ENCODE measurements around the gene JARID2. TPM values are rescaled to one million over a fixed set of nuclear protein-coding genes. Genes with fewer than 3 reads are reported as not detected.
"Not testable (repeated sequence)": the region's sequence is repeated elsewhere in the genome, so short reads cannot be mapped to it uniquely, and the experiment has no call there.

Gene JARID2
- total RNA-seq, 1 donor from 2014 or later, result 7.5 TPM

DNA sequence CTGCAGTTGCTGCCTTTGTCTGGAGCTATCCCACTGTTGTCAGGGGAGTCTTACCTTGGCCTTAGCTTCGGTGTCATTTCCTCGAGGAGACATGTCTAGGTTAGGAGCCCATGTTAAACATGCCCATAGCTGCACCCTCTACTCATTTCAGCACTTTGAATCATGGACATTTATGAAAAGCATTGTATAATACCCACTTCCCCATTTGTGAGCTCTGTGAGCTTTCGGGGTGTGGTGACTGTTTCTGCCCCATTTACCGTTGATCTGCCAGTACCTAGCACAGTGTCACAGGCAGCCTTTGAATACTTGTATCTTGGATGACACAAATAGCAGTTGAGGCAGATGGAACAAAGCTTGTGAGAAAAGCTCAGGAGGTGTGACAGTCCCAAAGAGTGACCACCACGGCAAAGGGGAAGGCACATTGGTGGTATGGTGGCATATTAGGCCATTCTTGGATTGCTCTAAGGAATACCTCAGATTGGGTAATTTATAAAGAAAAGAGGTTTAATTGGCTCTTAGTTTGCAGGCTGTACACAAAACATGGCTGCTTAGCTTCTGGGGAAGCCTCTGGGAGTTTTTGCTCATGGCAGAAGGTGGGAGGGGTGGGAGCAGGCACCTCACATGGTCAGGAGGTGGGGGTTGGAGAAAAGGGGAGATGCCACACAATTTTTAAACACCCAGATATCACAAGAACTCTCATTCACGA, 42.0 kb downstream of the JARID2 start:
- DNase-seq (ENCODE audit: low read depth, low spot score), result no peak

DNA sequence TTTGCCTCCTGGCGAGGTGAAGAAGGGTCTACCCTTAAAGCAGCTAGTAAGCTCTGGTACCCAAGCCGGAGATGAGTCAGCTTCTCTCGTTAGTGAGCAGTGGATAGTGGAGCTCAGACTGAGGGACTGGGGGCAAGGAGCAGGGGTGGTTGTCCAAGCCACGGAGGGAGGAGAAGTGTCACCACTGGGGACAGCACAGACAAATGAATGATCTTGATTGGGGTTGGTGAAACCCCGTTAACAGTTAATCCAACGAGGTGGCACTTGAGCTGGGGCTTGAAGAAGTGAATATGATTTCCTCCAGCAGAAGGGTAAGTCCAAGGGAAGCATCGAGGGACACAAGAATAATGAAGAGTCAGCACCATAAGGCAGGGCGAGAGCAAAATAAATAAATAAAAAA, 43.0 kb downstream of the JARID2 start:
- no peak for DNase-seq (ENCODE audit: low read depth, low spot score)

DNA sequence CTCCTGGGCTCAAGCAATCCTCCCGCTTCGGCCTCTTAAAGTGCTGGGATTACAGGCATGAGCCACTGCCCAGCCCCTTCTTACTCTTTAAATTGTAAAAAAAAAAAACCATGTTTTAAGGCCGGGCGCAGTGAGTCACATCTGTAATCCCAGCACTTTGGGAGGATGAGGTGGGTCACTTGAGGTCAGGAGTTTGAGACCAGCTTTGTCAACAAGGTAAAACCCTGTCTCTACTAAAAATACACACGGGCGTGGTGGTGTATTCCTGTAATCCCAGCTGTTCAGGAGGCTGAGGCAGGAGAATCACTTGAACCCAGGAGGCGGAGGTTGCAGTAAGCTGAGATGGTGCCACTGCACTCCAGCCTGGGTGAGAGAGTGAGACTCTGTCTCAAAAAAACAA, 43.6 kb downstream of the JARID2 start:
- DNase-seq (ENCODE audit: low read depth, low spot score), result not testable (repeated sequence)

DNA sequence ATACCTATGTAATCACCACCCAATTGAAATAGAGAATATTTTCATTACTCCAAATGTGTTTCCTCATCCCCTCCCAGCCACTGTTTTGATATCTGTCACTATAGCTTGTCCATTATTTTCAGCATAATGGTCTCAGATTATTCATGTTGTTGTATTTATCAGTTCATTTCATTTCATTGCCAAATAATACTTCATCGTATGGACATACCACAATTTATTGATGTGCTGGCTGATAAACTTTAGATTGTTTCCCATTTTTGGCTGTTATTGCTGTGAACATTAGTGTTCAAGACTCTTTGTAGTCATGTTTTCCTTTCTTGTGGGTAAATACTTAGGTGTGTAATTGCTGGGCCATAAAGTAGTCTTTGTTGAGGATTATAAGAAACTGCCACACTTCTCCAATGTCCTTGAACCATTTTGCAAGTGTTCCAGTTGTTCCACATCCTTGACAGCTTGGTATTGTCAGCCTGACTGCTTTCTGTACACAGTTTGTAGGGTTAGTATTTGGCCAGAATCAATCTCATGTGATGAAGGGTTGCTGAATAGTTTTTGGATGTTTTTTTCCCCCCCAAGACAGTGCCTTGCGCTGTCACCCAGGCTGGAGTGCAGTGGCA, 44.3 kb downstream of the JARID2 start:
- DNase-seq (ENCODE audit: low read depth, low spot score), result no peak

DNA sequence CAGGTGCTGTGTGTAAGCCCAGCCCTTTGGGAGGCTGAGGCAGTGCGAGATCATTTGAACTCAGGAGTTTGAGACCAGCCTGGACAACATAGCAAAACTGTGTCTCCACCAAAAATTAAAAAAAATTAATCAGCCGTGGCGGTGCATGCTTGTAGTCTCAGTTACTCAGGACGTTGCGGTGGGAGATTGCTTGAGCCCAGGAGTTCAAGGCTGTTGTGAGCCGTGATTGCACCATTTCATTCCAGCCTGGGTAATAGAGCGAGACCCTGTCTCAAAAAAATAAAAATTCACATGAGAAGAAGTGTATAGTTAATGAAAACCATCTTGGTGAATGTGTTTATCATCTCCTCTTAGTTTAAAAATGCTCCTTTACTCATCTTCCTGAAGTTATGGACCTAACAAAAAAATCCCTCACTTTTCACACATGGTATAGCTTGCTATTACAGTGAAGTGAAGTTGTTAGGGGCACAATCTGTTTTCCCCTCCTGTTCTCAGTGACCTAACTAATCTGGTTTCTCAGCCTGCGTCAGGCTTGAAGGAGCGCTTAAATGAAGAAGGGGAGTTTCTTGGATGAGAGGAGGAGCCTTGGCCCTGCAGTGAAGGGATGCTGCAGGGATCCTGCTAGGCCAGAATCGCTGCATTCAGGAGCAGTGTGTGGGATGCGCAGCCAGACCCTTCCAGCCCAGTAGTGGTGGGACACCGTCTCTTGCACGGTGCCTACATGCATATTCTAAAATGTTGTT, 45.3 kb downstream of the JARID2 start:
- DNase-seq (ENCODE audit: low read depth, low spot score), result no peak

DNA sequence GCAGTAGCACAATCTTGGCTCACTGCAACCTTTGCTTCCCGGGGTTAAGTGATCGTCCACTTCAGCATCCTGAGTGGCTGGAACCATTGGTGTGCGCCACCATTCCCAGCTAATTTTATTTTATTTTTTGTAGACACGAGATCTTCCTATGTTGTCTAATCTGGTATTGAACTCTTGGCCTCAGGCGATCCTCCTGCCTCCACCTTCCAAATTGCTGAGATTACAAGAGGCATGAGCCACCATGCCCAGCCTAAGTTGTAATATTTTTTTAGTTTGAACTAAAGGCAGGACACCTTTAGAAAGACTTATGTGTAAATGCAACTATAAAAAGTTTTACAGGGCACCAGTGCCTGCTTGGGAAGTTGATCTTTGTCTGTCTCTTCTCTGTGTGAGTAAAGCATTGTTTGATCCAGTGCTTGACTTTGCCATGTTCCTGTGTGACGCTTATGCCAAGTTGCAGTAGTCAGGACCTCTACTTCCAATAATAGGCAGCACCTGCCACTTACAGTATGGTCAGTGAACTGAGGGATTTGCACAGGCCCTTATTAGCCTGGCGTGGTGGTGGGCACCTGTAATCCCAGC, 46.9 kb downstream of the JARID2 start:
- DNase-seq (ENCODE audit: low read depth, low spot score), result no peak

DNA sequence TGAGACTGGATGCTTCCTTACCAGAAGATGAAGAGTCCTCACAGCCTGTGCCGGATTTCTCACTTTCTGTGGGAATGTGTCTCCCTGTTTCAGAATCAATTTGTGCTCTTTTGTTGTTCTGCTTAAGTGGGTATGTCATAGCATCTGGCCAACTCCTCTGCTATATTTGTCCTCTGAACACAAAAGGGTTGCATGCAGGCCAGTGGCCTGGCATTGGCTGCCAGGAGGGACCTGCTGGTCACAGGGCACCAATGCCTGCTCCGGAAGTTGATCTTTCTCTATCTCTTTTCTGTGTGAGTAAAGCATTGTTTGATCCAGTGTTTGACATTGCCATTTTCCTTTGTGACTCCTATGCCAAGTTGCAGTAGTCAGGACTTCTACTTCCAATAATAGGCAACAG, 47.8 kb downstream of the JARID2 start:
- no peak for DNase-seq (ENCODE audit: low read depth, low spot score)

DNA sequence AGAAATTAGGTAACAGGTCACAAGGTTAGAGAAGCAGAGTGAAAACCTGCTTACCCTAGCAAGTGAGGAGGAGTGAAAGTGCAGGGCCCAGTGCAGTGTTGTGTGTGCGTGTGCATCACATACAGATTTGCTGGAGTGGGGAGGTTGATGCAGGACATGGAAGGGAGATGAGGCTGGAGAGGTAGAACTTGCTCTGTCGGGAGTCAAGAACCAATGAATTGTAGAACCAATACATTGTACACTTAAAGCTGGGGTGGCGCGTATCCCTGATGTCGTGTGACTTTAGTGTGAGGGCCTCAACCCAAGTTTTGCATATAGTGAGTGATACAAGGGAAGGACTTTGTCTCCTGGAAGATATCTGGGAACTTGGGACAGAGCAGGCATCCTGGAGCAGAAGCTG, 48.6 kb downstream of the JARID2 start:
- DNase-seq (ENCODE audit: low read depth, low spot score), result no peak

DNA sequence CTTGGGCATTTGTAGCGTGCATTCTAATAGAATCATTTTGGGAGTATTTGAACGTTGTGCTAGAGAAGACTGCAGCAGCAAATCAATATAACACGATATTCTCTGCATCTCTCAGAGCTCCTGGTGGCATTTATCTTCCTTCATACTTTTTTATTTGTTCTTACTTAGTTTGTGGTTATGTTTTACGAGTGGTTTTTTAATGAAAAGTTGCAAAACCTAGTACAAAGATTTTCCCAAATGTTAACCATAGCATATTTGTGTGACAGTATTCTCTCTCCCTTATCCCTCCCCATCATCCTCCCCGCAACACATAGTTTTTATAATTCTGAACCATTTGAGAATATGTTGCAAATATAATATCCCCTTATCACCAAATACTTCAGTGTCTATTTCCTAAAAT, 50.4 kb downstream of the JARID2 start:
- no peak for DNase-seq (ENCODE audit: low read depth, low spot score)

DNA sequence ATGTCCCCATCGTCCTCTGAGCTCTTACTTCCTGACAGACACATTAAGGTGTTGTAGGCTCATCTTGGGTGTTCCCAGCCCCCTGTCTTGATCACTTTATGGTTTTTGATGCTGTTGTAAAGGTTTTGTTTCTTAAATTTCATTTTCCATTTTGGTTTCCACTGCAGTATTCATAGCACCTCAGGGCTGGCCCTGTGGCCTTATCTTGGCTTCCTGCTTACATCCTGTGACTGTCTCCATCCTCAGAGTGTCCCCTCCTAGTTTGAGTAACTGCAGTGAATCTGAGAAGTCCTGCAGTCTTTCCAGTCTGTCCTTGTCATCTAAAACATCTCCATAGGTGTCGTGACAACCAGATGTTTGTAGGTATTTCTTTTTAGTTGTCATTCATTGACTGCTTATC, 50.9 kb downstream of the JARID2 start:
- DNase-seq (ENCODE audit: low read depth, low spot score), result no peak

DNA sequence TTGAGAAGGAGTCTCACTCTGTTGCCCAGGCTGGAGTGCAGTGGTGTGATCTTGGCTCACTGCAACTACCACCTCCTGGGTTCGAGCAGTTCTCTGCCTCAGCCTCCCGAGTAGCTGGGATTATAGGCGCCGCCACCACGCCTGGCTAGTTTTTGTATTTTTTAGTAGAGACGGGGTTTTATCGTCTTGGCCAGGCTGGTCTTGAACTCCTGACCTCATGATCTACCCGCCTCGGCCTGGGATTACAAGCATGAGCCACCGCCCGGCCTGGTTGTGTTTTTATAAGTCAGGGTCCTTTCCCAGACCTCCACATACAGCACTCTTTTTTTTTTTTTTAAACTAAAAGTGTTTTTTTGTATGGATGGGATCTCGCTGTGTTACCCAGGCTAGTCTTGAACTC, 51.3 kb downstream of the JARID2 start:
- DNase-seq (ENCODE audit: low read depth, low spot score), result not testable (repeated sequence)

DNA sequence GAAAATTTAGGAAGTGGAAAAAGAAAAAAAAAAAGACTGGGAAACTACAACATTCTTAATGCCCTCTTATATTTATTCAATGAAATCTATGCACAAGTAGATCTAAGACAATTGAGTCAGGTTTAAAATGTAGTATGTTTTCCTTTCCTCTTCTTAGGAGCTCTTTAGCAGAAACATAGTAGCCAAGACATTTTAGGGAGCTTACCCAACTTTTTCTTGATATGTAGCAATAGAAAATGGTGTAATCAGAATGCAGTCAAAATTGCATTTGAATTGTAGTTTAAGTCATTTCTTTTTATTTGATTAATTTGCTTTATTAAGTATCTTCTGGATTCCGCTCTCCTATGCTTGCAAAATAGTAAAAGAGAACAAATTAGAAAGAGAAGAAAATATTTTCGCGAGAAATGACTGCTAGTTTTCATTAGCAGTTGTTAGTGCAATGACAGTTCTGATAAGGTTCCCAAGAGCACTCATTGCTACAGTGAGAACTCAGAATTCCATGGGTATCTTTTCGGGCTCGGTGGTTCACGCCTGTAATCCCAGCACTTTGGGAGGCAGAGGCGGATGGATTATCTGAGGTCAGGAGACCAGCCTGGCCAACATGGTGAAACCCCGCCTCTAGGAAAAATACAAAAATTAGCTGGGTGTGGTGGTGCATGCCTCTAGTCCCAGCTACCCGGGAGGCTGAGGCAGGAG, 52.2 kb downstream of the JARID2 start:
- DNase-seq (ENCODE audit: low read depth, low spot score), result no peak

DNA sequence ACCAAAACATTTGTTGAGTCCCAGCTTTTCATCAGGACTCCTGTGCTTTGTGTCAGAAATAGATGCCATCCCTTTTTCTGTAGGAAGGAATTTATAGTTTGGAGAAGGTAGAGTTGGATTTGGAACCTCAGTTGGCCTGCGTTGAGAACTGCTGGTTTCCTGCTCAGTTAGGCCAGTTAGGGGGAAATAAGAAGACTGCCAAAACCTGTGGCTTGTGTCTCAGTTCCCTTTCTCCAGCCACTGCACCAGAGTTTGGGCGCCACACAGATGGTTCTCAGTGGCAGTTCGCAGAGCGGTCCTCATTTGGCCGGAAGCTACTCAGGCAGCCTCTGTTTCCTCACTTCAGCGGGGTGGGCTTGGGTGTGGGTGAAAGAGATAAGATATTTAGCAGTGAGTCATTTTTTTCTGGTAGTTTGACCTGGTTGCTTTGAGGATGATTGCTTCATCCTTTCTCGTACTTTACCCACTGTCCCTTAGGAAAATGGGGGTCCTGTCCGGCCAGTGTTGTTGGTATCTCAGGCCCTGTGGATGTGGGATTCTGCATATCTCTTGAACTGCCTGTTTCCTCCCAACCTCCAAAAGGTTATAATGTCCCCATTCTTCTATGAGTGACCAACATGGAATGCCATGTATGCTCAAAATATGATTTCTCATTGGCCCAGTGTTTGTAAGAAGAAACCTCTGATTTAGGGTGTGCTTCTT, 53.7 kb downstream of the JARID2 start:
- no peak for DNase-seq (ENCODE audit: low read depth, low spot score)

DNA sequence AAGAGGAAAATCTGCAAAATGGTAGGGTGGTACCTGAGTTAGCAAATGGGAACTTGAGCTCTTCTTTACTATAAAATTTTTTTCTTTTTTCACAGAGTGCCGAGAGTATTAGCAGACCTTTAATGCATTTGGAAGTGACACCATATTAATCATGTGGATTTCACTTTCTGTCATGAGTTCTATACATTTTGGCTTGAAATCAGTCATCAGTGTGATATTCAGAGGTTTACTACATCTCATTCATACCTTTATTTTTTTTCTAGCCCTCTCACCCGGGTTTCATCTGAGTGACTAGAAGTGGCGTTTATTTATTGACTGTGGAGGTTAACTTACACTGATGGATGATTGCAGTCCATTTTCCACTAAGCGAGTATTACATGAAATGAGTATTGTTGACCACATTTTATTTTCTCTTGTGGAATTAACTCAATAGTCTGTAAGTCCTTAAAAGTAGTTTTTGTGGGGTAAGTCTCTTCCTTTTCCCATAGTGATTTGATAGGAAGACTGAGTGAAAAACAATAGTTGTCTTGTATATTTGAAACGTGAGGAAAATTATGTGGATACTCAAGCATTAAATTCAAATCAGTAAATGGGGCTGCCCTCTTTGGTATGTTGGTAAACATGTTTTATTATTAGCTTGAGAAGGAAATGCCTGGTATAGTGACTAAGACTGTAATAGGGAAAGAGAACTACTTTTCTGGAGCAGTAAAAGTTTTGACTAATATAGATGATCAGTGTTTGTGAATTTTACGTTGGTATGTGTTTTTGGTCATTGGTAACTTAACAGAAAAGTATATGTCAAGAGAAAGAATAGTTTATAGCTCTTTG, 55.5 kb downstream of the JARID2 start:
- DNase-seq (ENCODE audit: low read depth, low spot score), result no peak

DNA sequence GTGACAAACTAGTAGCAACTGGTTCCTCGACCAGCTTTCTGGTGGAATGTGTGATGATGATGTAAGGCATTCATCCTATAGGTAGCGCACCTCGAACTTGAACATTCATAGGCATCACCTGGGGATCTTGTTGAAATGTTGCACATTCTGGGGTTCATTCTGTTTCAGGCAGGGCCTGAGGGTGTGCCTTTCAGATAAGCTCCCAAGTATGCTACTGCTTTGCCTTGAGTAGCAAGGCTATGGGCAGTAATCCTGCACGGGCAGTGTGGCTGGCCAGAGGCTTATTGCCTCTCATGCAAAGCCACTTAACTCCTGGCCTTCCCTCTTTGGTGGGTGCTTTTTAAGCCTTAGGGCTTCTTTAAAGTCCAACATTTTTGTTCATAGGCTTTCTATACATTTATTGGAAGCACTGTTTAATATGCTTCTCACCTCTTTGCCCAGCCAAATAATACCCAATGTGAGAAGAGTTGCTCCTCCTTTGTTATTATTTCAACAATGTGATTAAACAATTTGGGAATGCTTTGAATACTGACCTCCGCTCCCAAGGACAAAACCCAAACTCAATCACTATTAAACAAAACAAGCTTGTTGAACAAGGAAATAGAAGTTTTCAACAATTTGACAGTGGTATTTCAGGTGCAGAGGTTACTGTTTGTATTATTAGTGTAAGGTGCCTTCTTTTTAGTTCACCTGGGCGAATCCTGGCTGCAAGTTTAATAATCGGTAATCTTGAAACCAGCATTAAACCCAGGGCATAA, 57.5 kb downstream of the JARID2 start:
- no peak for DNase-seq (ENCODE audit: low read depth, low spot score)

DNA sequence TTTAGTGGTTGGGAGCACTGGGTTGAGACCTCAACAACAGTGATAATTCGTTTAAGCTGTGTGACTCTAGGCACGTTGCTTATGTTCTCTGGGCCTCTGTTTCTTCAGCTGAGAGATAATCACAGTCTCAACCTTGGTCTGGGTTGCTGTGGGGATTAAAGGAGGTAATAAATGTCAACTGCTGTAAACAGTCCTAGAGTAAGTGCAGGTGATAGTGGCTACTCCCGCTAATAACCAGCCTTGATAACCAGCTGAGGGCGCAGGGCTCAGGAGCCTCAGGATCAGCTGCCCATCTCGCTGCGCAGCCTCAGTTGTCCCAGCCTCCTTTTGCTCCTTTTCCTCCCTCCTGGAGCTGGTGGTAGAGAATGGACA, 58.0 kb downstream of the JARID2 start:
- DNase-seq (ENCODE audit: low read depth, low spot score), result no peak

DNA sequence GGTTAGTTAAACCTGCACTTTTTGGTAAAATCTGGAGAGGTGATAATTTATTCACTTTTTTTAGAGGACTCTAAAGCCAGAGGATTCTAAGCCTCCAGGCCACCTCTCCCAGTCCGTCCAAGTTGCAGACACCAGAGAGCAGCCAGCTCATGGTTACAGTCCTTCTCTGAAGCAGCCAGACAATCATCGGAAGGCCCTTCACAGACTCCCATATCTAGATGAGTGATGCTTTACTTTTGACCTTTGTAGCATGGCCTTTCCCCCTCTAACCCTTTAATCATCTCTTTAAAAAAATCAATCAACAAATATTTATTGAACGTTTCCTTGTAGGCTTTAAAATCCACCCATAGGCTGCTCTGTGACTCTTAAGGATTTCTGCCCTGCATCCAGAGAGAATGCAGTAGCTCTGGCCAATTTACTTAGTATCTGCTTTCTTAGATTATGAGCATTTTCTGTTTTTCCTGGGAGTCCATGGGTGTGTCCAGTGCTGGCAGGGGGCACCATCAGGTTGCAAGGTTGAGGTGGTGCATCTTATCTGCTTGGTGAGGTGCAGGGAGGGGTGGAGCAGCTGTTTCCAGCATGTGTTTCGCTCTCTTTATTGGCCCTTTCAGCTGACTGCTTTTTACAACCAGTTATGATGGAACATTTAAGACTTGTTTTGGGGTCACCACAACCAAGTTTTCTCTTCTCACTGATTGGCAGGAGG, 58.6 kb downstream of the JARID2 start:
- no peak for DNase-seq (ENCODE audit: low read depth, low spot score)

DNA sequence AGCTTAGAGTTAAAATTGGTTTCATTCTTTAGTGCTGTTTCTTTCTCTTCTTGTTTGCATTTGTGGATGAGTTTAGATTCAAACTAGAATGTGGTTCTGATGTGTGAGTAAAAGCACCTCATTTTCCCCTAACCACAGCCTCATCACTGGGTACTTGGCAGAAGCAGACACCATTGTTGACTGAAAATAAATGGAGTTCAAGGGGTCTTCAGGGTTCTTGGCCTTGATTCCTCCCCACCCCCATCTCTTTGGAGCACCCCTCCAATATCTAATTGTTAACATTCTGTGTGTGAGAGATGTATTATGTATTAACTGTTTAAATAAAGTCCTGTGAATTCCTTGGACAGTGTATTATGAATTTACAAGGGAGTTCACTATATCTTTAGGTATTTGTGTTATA, 59.6 kb downstream of the JARID2 start:
- DNase-seq (ENCODE audit: low read depth, low spot score), result no peak

DNA sequence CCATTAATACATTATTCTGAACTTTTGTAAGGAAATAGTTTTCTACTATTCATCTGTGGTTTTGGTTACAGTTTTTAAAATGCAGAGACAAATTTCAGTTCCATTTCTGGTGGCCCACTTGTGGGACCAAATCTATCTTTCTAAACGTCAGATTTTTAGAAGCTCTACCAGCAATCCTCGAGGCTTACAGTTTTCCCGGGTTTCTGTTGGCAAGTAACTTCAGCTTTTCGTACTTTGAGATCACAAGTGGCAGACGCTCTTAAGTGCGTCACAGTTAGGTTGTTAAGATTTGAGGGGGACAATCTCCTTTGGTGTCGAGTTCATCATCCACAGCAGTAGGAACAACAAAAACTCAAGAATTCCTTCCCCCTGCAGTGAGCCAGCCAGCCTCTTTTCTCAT, 60.0 kb downstream of the JARID2 start:
- DNase-seq (ENCODE audit: low read depth, low spot score), result no peak
